Measurements from ENCODE around the gene TCF4.

The TCF4 gene

GRCh38 chr18:55268628-55269275 is 319.2 kb downstream of the TCF4 start:
- DNase-seq (ENCODE audit: low read depth in 2 of 2, low spot score in 1 of 2): no peak

DNA sequence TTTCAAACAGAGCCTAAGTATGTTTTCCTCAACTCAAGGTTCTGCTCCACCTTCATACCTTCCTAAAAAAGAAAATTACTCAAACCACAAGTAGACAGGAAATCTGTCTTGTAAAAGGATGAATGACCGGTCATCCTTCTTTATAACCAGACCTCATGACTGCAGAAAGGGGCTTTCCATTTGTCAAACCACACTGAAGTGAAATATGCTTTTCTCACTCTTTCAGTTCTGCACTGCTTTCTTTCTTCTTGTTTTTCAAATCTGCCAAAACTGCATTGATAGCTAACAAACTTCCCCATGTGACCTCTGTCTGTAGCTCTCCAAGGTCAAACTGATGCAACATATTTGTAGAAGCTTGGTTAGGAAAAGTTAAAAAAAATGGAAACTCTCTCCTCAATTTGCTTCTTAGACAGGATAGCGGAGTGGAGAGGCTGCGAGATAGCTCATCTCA is 319.8 kb downstream of the TCF4 start:
- no peak for DNase-seq (ENCODE audit: low read depth in 2 of 2, low spot score in 1 of 2)

GRCh38 chr18:55266981-55267380 is 321.0 kb downstream of the TCF4 start:
- DNase-seq (ENCODE audit: low read depth in 2 of 2, low spot score in 1 of 2): no peak

DNA sequence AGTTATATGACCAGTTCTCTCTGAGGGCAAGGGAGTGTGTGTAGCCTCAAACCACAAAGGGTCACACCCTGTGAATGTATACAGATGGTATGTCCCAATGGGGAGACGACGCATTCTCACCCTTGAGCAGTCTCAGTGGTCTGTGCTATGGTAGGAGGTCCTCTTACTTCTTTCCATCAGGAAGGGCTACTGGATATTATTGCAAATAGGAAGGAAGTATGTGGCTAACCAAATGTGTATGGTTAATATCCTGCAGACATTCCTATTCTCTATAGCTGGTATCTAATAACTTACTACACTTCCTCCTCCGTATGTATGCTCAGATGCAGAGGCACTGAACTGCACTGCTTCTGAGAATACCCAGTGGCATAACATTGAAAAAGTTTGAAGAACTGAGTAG is 322.0 kb downstream of the TCF4 start:
- DNase-seq (ENCODE audit: low read depth in 2 of 2, low spot score in 1 of 2): no peak

DNA sequence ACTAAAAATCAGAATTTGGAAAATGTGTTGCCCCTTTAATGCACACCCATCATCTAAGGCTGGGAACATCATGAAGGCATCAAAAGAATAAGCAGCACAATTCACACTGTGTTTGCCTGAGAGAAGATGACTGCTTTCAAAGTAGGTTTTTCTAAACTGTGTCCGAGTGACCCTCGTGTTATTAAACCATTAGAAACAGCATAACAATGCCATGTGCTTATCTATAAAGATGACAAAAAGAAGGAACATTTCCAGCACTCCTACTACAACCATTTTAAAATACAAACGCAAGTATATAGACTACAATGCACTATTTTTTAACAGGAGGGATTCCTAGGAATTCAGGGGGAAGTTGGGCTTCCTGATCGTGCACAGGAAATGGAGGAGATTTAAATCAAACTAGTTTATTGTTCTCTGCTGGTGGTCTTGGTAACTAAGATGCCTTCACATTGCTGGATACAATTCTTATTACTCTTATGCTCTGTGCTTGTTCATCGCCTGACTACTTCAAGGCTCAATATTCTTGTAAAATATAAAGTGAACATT is 322.8 kb downstream of the TCF4 start:
- no peak for DNase-seq (ENCODE audit: low read depth in 2 of 2, low spot score in 1 of 2)

- DNase-seq (ENCODE audit: low read depth in 2 of 2, low spot score in 1 of 2): no peak
These were observed 323.9 kb downstream of the TCF4 start for GRCh38 chr18:55264108-55264507.

DNA sequence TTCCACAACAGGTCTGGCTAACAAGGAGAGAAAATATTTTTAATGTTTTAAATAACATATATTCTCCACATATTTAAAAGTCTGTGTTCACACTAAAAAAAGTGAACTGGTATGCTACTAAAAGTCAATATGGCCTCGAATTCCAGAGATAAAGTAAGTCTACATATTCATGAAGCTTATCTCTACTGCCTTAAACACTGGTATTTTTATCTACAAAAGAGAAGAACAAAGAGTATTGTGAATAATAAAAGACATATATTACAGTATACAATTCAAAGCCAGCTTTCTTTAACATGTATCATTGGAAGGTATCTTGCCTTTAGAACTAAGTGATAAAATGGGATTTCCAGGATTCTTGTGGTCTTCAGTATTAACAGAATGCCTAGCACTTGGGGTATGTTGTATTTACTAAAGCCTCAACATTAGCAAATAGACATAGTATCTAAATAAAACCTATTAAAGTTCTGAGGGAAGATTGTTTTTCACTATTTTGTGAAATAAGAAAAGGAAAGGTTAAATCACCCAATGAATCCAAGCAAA is 325.9 kb downstream of the TCF4 start:
- no peak for DNase-seq (ENCODE audit: low read depth in 2 of 2, low spot score in 1 of 2)

DNA sequence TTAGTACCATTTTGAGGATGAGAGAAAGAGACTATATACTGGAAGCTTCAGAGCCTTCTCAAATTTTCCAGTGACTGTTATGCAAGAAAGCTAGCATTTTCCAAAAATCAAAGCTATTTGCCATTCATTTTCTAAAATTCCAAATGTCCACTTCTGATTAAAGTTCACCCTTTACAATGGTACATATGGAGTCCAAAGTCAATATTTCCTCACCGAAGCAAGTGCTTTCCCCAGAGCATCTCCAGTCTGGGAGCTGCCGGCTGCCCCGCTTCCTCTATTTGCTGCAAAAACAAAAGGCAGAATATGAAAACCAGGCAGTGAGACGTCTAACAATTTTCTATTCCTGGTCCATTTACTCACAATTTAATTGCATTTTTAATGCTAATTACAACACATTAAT is 326.7 kb downstream of the TCF4 start:
- DNase-seq (ENCODE audit: low read depth in 2 of 2, low spot score in 1 of 2): no peak

DNA sequence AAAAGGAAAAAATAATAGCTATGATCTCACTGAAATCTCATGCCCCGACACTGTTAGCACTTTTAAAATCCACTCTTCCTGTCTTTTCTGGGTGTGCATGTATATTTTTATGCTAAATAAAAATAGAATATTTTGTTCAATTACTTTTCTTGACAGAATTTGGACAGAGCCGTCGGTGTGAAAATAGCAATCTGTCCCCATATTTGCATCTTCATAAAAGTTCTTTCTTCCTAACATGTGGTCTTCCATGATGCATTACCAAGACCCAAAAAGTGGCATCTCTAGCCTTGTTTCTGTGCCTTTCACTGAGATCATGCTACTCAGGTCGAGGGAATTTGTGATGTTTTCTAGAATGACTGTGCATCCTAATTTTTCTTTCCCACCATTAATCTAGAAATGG is 329.9 kb downstream of the TCF4 start:
- no peak for DNase-seq (ENCODE audit: low read depth in 2 of 2, low spot score in 1 of 2)

DNA sequence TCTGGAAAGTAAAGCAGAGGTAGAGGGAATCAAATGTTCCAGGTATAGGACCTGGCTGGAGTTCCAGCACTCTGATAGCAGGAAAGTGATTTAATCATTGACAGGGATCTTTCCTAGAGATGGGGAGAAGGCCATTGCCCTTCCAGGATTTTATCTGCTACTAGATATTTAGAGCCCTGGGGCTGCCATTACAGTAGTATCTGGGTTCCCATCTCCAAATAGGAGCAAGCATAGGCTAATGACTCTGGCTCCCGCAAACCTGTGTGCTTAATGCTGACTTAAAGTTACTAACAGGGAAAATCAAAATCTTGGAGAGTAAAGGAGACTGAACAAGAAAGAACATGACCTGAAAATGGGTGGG is 331.1 kb downstream of the TCF4 start:
- no peak for DNase-seq (ENCODE audit: low read depth in 2 of 2, low spot score in 1 of 2)

DNA sequence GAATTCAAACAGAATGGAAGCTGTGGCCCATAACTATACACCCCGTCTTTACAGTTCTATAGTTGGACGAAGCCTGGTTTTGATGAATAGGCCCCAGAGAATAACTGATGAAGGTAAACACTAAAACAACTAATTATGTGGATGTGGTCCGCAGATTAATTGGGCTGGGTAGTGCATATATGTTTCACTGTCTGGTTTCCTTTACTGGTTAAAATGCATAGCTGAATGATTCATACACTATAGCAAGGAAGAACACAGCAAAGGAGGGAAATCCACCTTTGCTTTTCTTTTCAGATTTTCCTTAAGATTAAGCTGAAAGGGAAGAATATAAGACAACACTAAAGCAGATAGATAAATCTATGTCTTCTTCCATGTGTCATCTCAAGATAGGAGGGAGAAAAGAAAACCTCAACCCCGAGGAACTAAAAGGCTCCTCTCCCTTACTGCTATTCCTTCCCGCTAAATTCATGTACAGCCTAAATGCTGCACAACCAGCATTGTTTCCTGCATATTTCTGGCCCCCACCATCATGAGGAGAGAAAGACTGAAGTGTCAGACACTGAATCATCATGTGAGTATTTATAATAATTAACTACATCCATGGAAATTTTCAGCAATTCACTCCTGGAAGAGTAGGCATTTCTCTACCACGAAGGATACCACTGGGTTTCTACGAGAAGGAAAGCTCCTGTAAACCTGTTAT is 331.6 kb downstream of the TCF4 start:
- no peak for DNase-seq (ENCODE audit: low read depth in 2 of 2, low spot score in 1 of 2)

GRCh38 chr18:55253814-55254213 is 334.2 kb downstream of the TCF4 start:
- no peak for DNase-seq (ENCODE audit: low read depth in 2 of 2, low spot score in 1 of 2)

GRCh38 chr18:55252901-55253300 is 335.1 kb downstream of the TCF4 start:
- DNase-seq (ENCODE audit: low read depth in 2 of 2, low spot score in 1 of 2): no peak

GRCh38 chr18:55252053-55252675 is 335.8 kb downstream of the TCF4 start:
- no peak for DNase-seq (ENCODE audit: low read depth in 2 of 2, low spot score in 1 of 2)

- DNase-seq (ENCODE audit: low read depth in 2 of 2, low spot score in 1 of 2): no peak
These were observed 336.6 kb downstream of the TCF4 start for GRCh38 chr18:55251254-55251971.

DNA sequence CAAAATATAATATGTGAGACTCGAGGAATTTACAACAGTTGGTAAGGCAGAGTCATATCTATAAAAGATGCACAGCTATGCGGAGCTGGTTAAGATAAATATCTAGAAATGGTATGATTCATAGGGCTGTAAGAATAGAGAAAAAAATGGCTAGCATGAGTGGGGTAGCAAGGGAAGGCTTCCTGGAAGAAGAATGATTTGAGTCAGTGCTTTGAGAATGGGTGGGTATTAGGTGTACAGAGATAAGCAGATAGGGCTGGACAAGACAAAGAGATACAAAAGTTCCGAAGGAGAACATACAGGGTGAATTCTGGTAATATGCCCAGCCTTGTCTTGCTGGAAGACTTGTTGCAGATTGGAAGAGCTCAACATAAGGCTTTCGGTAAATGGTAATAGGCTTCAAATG is 337.2 kb downstream of the TCF4 start:
- DNase-seq (ENCODE audit: low read depth in 2 of 2, low spot score in 1 of 2): no peak

- DNase-seq (ENCODE audit: low read depth in 2 of 2, low spot score in 1 of 2): no peak
These were observed 338.4 kb downstream of the TCF4 start for GRCh38 chr18:55249550-55249949.

DNA sequence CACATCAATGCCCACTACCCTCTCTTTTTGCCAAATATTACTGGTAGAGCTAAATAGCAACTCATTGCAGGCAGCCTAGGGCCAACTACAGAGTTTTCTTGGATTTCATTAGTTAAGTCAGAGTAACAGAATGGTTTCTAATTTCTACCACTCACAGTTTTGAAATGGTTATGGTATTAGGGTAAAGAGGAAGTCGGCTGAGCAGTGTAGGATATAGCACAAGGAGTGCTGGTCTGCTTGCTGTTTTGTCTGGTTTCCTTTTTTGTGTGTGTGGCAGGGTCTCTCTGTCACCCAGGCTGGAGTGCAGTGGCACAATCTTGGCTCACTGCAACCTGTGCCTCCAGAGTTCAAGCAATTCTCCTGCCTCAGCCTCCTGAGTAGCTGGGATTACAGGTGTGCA is 339.5 kb downstream of the TCF4 start:
- no peak for DNase-seq (ENCODE audit: low read depth in 2 of 2, low spot score in 1 of 2)

DNA sequence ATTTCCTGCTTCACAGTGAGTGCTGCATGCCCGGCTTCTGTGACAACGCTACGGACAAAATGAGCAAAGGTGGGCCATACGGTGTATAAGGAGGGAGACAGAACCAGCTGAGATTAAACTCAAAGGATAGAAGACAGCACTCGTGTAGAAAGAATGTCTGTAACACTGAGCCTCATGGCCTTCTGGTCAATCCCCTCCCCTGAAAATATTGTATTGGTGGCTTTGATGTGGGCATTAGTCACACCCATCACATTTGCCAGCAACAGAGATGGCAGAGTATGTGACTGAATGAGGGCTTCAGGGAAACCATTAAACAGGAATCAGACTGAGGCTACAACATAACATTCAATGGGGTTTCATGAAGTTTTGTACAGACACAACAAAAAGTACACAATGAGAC is 341.0 kb downstream of the TCF4 start:
- DNase-seq (ENCODE audit: low read depth in 2 of 2, low spot score in 1 of 2): no peak

DNA sequence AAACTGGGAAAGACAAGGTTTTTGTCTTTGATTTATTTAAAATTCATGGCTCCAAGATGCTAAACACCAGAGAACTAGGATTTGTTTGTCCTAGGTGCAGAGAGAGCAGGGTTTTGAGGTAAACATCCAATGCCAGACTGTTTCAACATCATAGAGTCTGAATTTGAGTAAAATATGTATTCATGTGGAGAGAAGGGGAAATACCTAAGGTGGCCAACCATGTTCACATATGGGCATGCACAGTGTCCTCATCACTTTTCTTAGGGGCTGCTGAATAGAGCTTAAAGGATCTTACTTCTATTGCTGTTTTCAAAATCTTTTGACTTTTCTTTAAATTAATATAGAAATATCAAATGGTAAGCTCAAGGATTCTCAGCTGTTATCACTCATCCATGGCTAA is 341.7 kb downstream of the TCF4 start:
- no peak for DNase-seq (ENCODE audit: low read depth in 2 of 2, low spot score in 1 of 2)

- DNase-seq (ENCODE audit: low read depth in 2 of 2, low spot score in 1 of 2): no peak
These were observed 342.8 kb downstream of the TCF4 start for GRCh38 chr18:55245211-55245614.

Data from stimulated activated CD8-positive, alpha-beta memory T cell treated with anti-CD3 and anti-CD28 coated beads, Interleukin-4, amount 100 ng/mL, for 4 hours (primary cell).